GM12878 (cell line): ENCODE results near the gene BCORL1.

Experiments
- BCLAF1 ChIP-seq: fragments of 450-650 bp; IDR thresholded peaks from 2 replicates; pipeline ENCODE4 v1.6.1; 2017; ENCODE audit warnings: antibody characterized with exemption, mild to moderate bottlenecking, moderate library complexity
- CEBPB ChIP-seq, 2 experiments: fragments of 150-350 bp in 1 of 2; IDR thresholded peaks; 2 replicates each; pipeline ENCODE4 v1.6.1; 2012 to 2014; ENCODE audit warnings: low read depth in 2 of 2, low read length in 2 of 2, borderline replicate concordance in 1 of 2, inconsistent platforms in 1 of 2
- GABPA ChIP-seq: IDR thresholded peaks from 2 replicates; pipeline ENCODE4 v1.6.1; 2014; ENCODE audit warnings: antibody characterized with exemption, low read depth, mild to moderate bottlenecking, inconsistent platforms
- REST ChIP-seq: IDR thresholded peaks from 2 replicates; pipeline ENCODE4 v1.6.1; 2012; ENCODE audit warnings: mild to moderate bottlenecking, low read depth, low read length
- RFX5 ChIP-seq: IDR thresholded peaks from 2 replicates; pipeline ENCODE4 v1.6.1; 2011; ENCODE audit warnings: low read depth, low read length, improper control_type of control experiment
- ZNF384 ChIP-seq: IDR thresholded peaks from 2 replicates; pipeline ENCODE4 v1.6.1; 2012; ENCODE audit warnings: low read depth, mild to moderate bottlenecking, low read length, improper control_type of control experiment, borderline replicate concordance
- TF ChIP-seq, protein P1 (sequence below), 3 experiments: IDR thresholded peaks in 2 of 3; conservative IDR thresholded peaks in 1 of 3; 2 replicates each; pipeline ENCODE4 v1.5.1; 2011; ENCODE audit warnings: low read depth in 3 of 3, low read length in 3 of 3, mild to moderate bottlenecking in 3 of 3, control low read depth in 2 of 3, moderate library complexity in 2 of 3, inconsistent platforms in 1 of 3, mixed read lengths in 1 of 3; ENCODE audit not compliant: control insufficient read depth in 2 of 3, insufficient read depth in 1 of 3; ENCODE audit errors: extremely low read depth in 1 of 3

DNA sequence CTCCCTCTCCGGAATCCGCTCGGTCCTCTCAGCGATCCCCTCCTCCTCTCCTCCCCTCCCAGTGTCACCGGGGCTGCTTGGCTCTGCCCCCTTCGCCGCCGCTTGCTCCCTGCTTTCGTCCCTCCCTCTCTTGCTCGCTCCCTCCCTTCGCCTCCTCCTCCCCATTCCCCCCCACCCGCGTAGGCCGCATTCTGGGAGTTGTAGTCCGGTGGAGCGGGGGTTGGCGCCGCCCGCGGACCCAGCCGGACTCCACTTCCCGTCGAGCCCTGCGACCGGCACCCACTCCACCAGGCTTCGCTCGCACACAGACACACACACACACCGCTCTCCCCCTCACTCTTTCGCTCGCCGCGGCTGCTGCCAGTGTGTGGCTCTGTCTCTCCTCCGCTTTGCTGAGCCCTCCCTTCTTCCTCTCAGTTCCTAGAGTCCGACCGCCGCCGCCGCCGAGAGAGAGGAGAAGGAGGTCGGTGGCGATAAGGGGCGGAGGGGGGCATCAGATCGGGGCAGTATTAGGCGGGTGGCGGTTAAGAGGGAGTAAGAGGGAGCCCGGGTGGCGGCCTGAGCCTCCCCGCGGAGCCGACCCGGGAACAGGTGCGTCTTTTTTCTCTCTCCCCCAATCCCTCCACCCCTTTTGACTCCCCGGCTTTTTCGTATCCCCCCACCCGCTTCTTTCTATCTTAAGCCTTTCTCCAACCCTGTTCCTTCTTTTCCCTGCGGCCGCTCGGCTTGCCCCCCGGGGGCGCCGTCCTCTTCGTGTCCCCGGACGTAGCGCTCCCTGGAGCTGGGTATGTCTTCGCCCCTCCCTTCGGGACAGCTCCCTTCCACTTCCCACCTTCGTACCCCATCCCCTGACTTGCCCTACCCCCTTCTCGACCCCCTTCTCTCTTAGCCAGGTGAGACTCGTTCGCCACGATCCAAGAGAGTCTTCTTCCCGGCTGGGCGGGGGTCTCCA is at the start of gene BCORL1:
- TF ChIP-seq CEBPB (IDR thresholded peaks at IDR 0.05; ENCODE audit: borderline replicate concordance in 1 of 2, low read depth in 2 of 2, low read length in 2 of 2) = no peak
- no peak for TF ChIP-seq BCLAF1
- no peak for TF ChIP-seq RFX5
- TF ChIP-seq ZNF384 = no peak
- TF ChIP-seq, protein P1, sequence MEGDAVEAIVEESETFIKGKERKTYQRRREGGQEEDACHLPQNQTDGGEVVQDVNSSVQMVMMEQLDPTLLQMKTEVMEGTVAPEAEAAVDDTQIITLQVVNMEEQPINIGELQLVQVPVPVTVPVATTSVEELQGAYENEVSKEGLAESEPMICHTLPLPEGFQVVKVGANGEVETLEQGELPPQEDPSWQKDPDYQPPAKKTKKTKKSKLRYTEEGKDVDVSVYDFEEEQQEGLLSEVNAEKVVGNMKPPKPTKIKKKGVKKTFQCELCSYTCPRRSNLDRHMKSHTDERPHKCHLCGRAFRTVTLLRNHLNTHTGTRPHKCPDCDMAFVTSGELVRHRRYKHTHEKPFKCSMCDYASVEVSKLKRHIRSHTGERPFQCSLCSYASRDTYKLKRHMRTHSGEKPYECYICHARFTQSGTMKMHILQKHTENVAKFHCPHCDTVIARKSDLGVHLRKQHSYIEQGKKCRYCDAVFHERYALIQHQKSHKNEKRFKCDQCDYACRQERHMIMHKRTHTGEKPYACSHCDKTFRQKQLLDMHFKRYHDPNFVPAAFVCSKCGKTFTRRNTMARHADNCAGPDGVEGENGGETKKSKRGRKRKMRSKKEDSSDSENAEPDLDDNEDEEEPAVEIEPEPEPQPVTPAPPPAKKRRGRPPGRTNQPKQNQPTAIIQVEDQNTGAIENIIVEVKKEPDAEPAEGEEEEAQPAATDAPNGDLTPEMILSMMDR (IDR thresholded peaks at IDR 0.05 in 2 of 3, conservative IDR thresholded peaks at IDR 0.05 in 1 of 3; ENCODE audit: control insufficient read depth in 2 of 3, extremely low read depth in 1 of 3, insufficient read depth in 1 of 3, low read depth in 3 of 3, low read length in 3 of 3) = no peak
- TF ChIP-seq GABPA = no peak
- TF ChIP-seq REST = no peak
